ENCODE data around the gene SOS2. TPM values are rescaled to one million over a fixed set of nuclear protein-coding genes. Genes with fewer than 3 reads are reported as not detected.

The SOS2 gene
- polyA plus RNA-seq, 1 donor (not counting 4 experiments of a cell fraction or from before 2014, with no cell fraction given): 13.0 TPM

- no peak for TF ChIP-seq EZH2 (IDR thresholded peaks at IDR 0.05; ENCODE audit: low read length)
- TF ChIP-seq, protein P1, sequence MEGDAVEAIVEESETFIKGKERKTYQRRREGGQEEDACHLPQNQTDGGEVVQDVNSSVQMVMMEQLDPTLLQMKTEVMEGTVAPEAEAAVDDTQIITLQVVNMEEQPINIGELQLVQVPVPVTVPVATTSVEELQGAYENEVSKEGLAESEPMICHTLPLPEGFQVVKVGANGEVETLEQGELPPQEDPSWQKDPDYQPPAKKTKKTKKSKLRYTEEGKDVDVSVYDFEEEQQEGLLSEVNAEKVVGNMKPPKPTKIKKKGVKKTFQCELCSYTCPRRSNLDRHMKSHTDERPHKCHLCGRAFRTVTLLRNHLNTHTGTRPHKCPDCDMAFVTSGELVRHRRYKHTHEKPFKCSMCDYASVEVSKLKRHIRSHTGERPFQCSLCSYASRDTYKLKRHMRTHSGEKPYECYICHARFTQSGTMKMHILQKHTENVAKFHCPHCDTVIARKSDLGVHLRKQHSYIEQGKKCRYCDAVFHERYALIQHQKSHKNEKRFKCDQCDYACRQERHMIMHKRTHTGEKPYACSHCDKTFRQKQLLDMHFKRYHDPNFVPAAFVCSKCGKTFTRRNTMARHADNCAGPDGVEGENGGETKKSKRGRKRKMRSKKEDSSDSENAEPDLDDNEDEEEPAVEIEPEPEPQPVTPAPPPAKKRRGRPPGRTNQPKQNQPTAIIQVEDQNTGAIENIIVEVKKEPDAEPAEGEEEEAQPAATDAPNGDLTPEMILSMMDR (optimal IDR thresholded peaks at IDR 0.05 in 1 of 3, IDR thresholded peaks at IDR 0.05 in 1 of 3, conservative IDR thresholded peaks at IDR 0.05 in 1 of 3; ENCODE audit: extremely low read depth in 1 of 3, insufficient read depth in 2 of 3, low read length in 3 of 3): no peak
- Histone ChIP-seq H3K27ac (ENCODE audit: control insufficient read depth, insufficient read depth, low read length) (peak overlapping the region; percentile 98), H4K20me1 (ENCODE audit: control insufficient read depth, extremely low read depth, insufficient read depth, low read length) (peaks cover 12% of the 10 kb centered on the region), H2AFZ (ENCODE audit: control insufficient read depth, low read length) (no peak overlapping the region), H3K9me3 (ENCODE audit: control insufficient read depth, low read depth, low read length) (no peaks in the 10 kb centered on the region), H3K4me3 (ENCODE audit: control insufficient read depth in 2 of 3, extremely low read depth in 1 of 3, insufficient read depth in 2 of 3, low read depth in 1 of 3, low read length in 3 of 3) (peak overlapping the region; percentile 86 to 98 (median 95)), H3K79me2 (ENCODE audit: control insufficient read depth, insufficient read depth, low read length) (peaks cover 50% of the 10 kb centered on the region), H3K9ac (ENCODE audit: control insufficient read depth, extremely low read depth, insufficient read depth, low read length) (peak overlapping the region; percentile 94), H3K9me1 (ENCODE audit: control insufficient read depth, extremely low read depth, insufficient read depth, low read length) (no peaks in the 10 kb centered on the region), H3K27me3 (ENCODE audit: control insufficient read depth, extremely low read depth, insufficient read depth, low read length) (no peaks in the 10 kb centered on the region), H3K4me2 (ENCODE audit: control insufficient read depth, extremely low read depth, insufficient read depth, low read depth, low read length) (peak overlapping the region; percentile 99), H3K4me1 (ENCODE audit: control insufficient read depth, extremely low read depth, insufficient read depth, low read length) (peaks cover 20% of the 10 kb centered on the region), H3K36me3 (ENCODE audit: control insufficient read depth in 2 of 2, extremely low read depth in 1 of 2, insufficient read depth in 2 of 2, low read length in 2 of 2) (no peaks in the 10 kb centered on the region)
- DNase-seq (ENCODE audit: low read depth, low spot score) (no peak), FAIRE-seq (no peak)
- dilution Hi-C loops (cut with MboI; ENCODE audit: extremely low pct_ligation_motif_present, low sequenced_read_pairs): no loop called here
These were observed 1.0 kb downstream of the SOS2 start for GRCh38 chr14:50230401-50230700.

DNA sequence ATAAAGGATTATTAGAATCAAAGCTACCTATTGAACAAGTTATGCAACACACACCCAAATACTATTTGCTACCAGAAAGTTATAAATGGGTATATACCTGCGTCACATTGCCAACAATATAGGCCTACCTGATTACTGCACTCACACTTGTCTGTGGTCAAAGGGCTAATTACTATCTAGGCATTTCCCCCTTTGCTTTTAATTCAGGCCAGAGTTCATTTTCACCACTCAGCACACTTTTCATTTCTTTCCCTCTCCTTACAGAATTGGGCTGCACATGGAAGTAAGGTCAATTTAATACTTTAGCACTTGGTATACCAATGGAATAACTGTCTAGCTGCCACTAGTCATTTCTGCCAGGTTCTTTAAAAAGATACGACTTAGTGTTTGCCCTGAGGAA is 1.7 kb downstream of the SOS2 start:
- peak overlapping the region; percentile 98 for H3K27ac ChIP-seq (ENCODE audit: control insufficient read depth, insufficient read depth, low read length)
- no peaks in the 10 kb centered on the region for H3K9me3 ChIP-seq (ENCODE audit: control insufficient read depth, low read depth, low read length)
- peak overlapping the region; percentile 99 for H3K4me2 ChIP-seq (ENCODE audit: control insufficient read depth, extremely low read depth, insufficient read depth, low read depth, low read length)
- H3K9ac ChIP-seq (ENCODE audit: control insufficient read depth, extremely low read depth, insufficient read depth, low read length): peak overlapping the region; percentile 94
- H4K20me1 ChIP-seq (ENCODE audit: control insufficient read depth, extremely low read depth, insufficient read depth, low read length): peaks cover 15% of the 10 kb centered on the region
- peak overlapping the region; percentile 86 to 98 (median 95) for H3K4me3 ChIP-seq (ENCODE audit: control insufficient read depth in 2 of 3, extremely low read depth in 1 of 3, insufficient read depth in 2 of 3, low read depth in 1 of 3, low read length in 3 of 3)
- no peak for DNase-seq (ENCODE audit: low read depth, low spot score)
- peaks cover 22% of the 10 kb centered on the region for H3K4me1 ChIP-seq (ENCODE audit: control insufficient read depth, extremely low read depth, insufficient read depth, low read length)
- no peak overlapping the region for H2AFZ ChIP-seq (ENCODE audit: control insufficient read depth, low read length)
- H3K9me1 ChIP-seq (ENCODE audit: control insufficient read depth, extremely low read depth, insufficient read depth, low read length): no peaks in the 10 kb centered on the region
- no peaks in the 10 kb centered on the region for H3K27me3 ChIP-seq (ENCODE audit: control insufficient read depth, extremely low read depth, insufficient read depth, low read length)
- FAIRE-seq: no peak
- no peaks in the 10 kb centered on the region for H3K36me3 ChIP-seq (ENCODE audit: control insufficient read depth in 2 of 2, extremely low read depth in 1 of 2, insufficient read depth in 2 of 2, low read length in 2 of 2)
- dilution Hi-C loops (cut with MboI; ENCODE audit: extremely low pct_ligation_motif_present, low sequenced_read_pairs): no loop called here
- H3K79me2 ChIP-seq (ENCODE audit: control insufficient read depth, insufficient read depth, low read length): peaks cover 54% of the 10 kb centered on the region
- no peak for TF ChIP-seq EZH2 (IDR thresholded peaks at IDR 0.05; ENCODE audit: low read length)

DNA sequence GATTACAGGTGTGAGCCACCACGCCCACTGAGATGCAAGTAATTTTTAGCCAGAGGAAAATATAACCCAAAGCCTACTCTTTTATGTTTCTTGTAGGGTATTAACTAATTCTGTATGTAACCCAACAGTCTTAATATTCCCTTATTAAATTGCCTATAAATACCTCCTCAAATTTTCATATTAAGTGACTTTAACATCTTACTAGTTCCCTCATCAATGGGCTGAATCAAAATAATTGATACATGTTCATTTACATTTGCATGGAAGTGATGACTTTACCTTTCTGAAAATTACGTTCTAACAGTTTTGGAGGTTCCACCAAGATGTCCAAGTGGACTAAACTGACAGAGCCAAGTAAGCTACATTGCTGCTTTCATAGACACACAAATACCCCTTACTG is 3.1 kb downstream of the SOS2 start:
- no peaks in the 10 kb centered on the region for H3K27me3 ChIP-seq (ENCODE audit: control insufficient read depth, extremely low read depth, insufficient read depth, low read length)
- no peak overlapping the region for H2AFZ ChIP-seq (ENCODE audit: control insufficient read depth, low read length)
- peaks cover 15% of the 10 kb centered on the region for H4K20me1 ChIP-seq (ENCODE audit: control insufficient read depth, extremely low read depth, insufficient read depth, low read length)
- no peak overlapping the region for H3K27ac ChIP-seq (ENCODE audit: control insufficient read depth, insufficient read depth, low read length)
- peaks cover 63% of the 10 kb centered on the region for H3K79me2 ChIP-seq (ENCODE audit: control insufficient read depth, insufficient read depth, low read length)
- H3K4me1 ChIP-seq (ENCODE audit: control insufficient read depth, extremely low read depth, insufficient read depth, low read length): peaks cover 22% of the 10 kb centered on the region
- TF ChIP-seq, protein P1 (optimal IDR thresholded peaks at IDR 0.05 in 1 of 3, IDR thresholded peaks at IDR 0.05 in 1 of 3, conservative IDR thresholded peaks at IDR 0.05 in 1 of 3; ENCODE audit: extremely low read depth in 1 of 3, insufficient read depth in 2 of 3, low read length in 3 of 3): no peak
- no peak for TF ChIP-seq EZH2 (IDR thresholded peaks at IDR 0.05; ENCODE audit: low read length)
- H3K9me3 ChIP-seq (ENCODE audit: control insufficient read depth, low read depth, low read length): no peaks in the 10 kb centered on the region
- H3K4me3 ChIP-seq (ENCODE audit: control insufficient read depth in 2 of 3, extremely low read depth in 1 of 3, insufficient read depth in 2 of 3, low read depth in 1 of 3, low read length in 3 of 3): no peak overlapping the region
- FAIRE-seq: no peak
- DNase-seq (ENCODE audit: low read depth, low spot score): no peak
- H3K4me2 ChIP-seq (ENCODE audit: control insufficient read depth, extremely low read depth, insufficient read depth, low read depth, low read length): no peak overlapping the region
- dilution Hi-C loops (cut with MboI; ENCODE audit: extremely low pct_ligation_motif_present, low sequenced_read_pairs): no loop called here
- no peak overlapping the region for H3K9ac ChIP-seq (ENCODE audit: control insufficient read depth, extremely low read depth, insufficient read depth, low read length)
- H3K36me3 ChIP-seq (ENCODE audit: control insufficient read depth in 2 of 2, extremely low read depth in 1 of 2, insufficient read depth in 2 of 2, low read length in 2 of 2): no peaks in the 10 kb centered on the region
- H3K9me1 ChIP-seq (ENCODE audit: control insufficient read depth, extremely low read depth, insufficient read depth, low read length): no peaks in the 10 kb centered on the region

Measured in keratinocyte (primary cell).